ENCODE data around the gene ERGIC3.
A peak's percentile ranks its signal among the peaks of the same experiment; 100 is the strongest.

The ERGIC3 gene

DNA sequence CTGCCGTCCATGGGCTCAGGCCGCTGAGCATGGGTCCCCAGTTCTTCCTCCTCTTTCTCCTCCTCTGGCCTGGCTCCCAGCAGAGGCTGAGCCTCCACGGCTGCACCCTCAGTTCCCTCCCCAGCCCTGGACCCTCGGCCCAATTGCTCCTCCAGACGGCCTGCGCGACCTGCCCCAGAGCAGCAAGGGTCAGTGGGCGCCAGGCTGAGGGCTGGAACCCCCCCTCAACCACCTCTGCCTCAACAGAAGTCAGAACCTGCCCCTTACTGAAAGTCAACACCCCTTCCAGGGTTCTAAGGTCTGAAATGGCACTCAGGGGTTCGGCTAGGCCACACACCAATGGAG is 57.9 kb downstream of the ERGIC3 start:
- no peak for DNase-seq

DNA sequence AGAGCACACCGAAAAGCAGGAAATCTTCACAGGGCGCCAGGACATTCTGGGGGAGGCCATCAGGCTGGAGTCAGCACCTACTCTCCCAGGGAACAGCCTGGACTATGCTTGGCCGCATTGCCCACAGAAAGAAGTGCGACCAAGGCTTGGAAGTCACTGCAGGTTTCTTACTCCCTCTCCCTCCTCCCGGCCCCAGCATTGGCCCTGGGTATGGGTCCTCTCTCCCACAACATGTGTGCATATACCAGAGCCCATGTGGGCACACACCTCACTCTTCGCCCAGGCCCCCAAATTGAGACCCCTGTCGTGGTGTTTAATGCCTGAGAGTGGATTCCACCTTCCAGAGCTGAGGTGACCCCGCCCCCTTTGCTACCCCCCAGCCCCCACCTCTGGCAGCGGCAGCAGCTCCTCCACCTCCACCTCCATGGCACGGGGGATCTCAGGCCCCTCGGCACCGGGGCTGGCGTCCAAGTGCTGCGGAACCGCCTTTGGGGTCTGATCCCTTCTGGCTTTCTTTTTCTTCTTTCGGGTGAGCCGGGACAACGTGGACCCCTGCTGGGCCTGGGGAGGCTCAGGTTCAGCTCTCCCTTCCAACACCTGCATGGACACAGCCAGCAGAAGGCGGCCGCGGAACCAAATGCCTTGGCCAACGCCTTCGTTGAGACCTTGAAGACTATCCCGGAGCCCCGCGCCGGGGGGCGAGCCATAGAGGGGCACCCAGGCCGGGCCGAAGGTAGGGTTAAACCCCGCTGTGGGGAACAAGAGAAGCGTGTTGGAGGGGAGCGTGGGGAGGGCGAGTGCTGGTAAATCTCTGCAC is 58.5 kb downstream of the ERGIC3 start:
- no peak for DNase-seq

DNA sequence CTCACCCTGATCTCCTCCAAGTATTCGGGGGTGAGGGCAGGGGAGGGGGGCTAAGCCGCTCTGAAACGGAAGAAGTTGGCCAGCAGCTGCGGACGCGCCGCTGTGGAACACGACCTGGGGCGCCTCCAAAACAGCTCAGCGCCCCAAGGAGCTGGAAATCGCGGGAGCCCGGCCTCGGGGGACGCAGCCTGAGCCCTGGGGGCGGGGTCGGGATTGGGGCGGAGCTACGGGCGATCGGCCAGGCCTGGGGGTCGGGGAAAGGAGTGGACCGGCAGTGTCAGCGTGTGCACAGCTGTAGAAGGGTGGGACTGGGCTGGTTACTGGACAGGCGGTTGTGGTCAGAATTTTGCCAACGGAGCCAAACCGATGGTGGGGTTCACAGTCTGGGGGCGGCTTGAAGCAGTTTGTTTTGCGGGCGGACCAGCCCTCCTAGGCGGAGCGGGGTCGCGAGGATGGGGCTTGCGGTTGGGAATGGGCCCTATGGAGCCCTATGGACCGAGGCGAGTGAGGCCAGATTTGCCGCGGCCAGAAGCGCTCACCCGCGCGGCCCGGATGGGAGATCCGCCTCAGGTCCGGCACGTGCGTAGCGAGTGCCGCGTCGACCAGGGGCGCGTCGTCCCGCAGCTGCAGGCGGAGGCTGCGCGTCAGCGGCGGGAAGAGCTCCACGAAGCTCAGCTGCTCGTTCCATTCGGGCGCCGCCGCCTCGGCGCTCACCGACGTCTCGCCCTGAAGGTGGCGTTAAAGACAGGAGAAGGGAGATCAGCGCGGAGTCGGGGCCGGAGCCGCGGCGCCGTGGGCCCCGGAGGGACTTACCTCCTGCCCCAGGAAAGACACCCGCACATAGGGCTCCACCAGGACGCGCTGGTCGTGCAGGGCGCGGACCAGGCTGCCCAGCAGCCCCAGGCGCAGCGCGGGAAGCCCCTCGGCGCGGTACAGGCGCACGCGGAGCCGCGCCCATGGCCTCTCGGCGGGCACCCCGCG is 59.4 kb downstream of the ERGIC3 start:
- peak; percentile 58 for DNase-seq

DNA sequence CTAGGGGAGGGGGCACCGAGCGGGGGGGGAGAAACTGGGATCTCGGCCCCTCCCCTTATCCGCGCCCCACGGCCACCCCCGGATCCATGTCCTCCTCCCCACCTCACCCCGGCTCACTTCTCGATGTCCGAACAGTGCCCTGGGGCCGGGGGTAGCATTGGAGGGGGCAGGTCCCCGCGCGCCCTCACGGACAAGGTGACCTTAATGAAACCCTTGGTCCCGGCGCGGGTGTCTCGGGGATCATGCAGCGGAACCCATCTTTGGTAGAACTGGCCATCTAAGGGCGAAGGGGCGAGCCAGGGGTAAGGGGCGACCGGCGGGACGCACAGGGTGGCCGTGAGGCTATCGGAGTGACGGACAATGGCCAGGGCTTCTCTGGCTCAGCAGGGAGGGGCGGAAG is 60.1 kb downstream of the ERGIC3 start:
- DNase-seq: no peak

DNA sequence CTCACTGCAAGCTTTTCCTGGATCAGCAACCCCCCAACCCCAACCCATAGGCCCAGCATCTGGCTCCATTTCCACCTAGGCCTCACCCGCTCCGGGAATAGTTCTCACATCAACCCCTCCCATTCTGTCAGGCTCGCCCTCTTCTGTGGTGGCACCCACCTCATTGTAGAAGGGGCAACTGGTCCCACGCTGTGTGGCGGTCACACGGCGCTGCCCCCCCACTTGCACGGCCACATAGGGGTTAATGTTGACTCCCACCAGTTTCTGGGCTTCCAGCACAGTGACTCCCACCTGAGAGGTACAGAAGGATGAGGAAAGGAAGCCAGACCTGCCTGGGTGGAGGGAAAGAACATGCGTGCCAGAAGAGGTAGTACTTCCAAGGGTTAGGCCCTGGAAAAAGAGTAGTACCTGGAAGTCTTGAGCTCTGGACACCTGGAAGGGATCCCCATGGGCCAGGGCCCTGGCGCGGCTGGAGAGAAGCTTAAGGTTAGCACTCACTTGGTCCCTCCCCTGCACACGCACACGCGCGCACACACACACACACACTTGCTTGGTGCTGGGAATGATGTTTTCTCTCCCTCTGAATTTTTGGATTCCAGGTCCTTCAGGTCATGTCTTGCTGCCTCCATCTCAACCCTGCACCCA is 61.1 kb downstream of the ERGIC3 start:
- DNase-seq: no peak

DNA sequence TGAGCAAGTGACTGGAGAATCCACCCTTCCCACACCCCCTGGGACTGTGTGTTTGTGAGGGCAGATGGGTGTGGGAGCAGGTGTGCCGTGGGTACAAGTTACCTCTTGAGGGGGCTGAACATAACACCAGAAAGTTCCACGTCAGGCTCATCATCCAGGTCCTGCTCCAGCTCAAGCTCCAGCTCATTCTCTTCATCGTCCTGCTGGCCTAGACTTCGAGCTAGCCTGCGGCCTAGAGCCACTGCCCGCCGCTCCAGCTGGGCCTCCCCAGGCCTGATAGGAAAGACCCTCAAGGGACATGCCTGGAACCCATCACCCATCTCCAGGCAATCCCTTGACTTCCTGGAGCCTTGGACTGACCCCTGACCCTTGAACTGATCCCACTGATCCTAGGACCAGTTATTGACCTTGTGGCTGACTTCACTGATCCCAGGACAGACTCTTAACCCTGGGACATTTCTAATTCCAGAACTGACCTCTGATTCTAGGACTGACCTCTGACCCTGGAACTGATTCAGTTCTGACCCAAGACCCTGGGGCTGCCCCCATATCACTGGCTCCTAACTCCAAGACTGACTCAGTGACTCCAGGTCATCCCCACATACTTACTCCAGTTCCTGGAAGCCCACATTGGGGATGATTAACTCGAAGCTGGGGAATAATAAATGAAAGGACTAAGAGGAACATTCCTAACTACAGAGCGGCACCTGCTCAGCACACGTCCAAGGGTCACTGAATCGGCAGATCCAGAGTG is 62.0 kb downstream of the ERGIC3 start:
- DNase-seq: no peak

DNA sequence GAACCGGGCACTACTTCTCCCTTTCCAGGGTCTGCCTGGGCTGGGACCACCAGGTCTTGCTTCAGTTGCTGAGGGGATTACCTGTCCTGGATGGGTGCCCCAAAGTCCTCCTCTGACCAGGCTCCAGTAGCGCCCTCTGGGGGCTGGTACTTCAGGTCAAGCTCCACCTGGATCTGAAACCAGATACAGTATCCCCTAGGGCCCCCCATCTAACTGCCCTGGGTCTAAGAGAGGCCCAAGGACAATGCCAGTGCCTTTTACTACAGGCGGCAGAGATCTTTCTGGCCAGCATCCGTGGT is 62.5 kb downstream of the ERGIC3 start:
- peak; percentile 9 for DNase-seq

DNA sequence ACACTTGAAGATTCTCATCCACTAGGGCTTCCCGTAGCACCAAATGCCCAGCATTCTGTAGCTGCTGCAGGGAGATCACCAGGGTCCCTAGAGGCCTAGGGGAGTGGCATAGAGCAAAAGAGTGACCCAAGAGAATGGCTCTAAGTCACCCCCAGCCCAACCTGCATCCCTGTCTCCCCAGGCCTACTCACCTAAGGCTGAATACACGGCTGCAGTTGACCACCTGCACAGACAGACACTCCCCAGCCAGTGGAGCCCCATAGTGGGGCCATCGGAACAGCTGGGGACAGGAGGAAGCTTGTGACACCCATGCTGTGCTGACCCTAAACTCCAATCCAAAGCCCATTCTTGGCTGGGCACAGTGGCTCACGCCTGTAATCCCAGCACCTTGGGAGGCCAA is 64.2 kb downstream of the ERGIC3 start:
- no peak for DNase-seq
